T-helper 1 cell (primary cell): ENCODE results near the gene CALM3.
A peak's percentile ranks its signal among the peaks of the same experiment; 100 is the strongest.

Experiments used
- DNase-seq, 5 donors: peaks; one replicate each; pipeline ENCODE4 v3.0.0-alpha.2; 2012 to 2020

Gene CALM3

DNA sequence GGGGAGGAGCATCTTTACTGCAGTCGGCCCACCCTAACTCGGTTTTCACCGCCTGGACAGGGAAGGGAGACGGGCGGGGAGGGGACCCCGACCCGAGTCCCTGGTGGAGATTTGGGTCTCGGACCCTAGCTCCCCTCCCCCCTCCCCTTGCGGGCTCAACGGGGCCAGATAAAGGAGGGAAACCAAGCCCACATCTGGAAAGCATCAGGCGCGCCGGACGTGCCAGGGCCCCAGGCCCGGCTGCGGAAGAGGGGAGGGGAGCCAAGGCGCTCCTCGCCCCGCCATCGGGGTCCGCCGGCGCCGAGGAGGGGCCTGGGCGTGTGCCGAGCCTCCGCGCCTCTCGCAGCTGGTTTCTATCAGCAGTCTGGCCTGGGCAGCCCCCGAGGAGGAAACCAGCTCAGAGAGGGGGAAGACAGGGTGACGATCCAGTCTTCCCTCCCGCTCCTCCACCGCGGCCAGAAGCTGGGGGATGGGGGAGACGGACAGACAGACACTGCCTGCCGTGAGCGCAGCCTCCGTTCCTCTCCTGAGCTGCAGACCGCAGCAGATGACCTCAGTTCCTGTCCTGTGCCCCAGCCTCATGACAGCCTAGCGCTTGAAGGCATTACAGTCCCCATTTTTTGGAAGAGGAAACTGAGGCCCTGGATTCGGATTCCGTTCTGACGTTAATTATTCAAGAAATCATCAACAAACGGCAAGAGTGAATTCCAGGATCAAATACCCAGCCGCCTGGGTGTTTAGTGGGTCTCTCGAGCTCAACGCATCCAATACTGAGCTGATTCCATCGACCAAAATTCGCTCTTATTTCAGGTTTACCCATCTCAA is 38.4 kb downstream of the CALM3 start:
- DNase-seq, result peak in 1 of 5 donors; percentile 43

DNA sequence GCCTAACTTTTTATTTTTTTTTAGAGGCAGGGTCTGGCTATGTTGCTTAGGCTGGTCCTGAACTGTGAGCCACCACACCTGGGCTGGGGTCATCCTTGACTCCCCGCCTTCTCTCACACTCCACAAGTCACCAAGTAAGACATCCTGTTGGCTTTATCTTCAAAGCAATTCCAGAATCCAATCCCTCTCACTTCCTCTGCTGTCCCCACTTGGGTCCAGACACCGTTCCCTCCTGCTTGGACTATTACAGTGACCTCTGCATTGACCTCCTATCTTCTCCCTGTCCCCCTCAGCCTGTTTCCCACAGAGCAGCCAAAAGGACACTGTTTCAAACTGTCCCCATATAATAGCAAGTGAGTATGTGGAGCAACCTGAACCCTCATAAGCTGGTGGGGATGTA is 39.5 kb downstream of the CALM3 start:
- DNase-seq, result no peak

DNA sequence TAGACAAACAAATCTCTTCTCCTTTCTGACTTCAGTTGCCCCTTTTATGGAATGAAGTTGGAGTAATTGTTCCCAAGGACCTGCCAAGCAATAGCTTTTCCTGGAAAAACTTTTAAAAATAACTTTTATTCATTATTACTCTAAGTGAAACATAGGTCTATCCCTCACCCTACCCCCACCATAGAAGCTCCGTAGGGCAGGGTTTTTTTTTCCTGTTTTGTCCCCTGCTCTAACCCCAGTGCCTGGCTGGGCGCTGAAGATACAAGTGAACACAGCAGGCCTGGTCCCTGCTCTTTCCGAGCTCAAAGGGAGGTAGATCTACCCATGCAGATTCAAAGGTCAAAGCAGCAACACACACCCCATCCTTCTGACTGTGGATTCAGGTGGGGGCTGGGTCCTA is 43.6 kb downstream of the CALM3 start:
- no peak for DNase-seq

DNA sequence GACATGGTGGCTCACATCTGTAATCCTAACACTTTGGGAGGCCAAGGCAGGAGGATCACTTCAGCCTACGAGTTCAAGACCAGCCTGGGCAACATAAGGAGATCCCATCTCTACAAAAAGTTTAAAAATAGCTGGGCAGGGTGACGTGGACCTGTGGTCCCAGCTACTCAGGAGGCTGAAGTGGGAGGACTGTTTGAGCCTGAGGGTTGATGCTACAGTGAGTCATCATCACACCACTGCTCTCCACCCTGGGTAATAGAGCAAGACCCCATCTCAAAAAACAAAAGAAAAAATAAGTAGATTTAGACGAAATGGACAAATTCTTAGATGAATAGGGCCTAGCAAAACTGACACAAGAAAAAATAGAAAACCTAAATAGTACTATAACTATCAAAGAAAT is 45.3 kb downstream of the CALM3 start:
- no peak for DNase-seq

DNA sequence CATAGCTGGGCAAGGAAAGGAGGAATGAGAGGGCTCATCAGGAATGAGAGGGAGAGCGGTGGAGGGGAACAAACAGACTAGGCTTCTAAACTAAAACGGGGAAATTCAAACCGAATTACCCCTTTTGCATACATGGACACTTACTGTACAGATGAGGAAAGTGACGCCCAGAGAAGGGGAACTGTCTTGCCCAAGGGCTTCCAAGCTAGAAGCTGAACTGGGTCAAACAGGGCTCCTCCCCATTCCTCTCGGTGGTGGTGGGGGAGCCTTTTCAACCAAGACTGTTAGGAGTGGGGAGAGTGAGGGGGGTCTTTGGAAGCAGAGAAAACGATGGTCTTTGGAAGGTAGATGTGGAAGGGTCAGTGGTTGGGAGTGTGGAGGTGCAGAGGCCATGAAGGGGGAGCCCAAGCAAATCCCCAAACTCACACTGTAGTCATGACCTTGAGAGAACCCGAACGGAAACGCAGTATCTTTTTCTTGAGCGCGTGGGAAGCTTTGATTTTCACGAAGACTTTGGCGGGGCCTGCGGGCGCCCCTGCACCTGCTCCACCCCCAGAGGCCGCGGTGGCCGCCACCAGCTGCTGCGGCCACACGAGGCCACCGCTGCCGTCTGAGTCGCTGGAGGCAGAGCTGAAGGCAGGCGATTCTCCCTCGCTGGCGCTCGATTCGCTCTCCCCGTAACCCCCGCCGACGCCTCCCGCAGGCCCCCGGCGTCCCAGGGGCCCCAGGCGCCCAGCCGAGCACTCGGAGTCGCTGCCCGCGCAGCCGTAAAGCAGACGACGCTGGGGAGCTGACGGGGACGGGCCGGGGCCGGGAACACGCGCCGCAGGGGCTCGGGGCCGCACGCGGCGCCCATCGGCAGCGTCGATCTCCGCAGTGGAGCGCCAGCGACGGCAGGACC is 47.2 kb downstream of the CALM3 start:
- no peak for DNase-seq

DNA sequence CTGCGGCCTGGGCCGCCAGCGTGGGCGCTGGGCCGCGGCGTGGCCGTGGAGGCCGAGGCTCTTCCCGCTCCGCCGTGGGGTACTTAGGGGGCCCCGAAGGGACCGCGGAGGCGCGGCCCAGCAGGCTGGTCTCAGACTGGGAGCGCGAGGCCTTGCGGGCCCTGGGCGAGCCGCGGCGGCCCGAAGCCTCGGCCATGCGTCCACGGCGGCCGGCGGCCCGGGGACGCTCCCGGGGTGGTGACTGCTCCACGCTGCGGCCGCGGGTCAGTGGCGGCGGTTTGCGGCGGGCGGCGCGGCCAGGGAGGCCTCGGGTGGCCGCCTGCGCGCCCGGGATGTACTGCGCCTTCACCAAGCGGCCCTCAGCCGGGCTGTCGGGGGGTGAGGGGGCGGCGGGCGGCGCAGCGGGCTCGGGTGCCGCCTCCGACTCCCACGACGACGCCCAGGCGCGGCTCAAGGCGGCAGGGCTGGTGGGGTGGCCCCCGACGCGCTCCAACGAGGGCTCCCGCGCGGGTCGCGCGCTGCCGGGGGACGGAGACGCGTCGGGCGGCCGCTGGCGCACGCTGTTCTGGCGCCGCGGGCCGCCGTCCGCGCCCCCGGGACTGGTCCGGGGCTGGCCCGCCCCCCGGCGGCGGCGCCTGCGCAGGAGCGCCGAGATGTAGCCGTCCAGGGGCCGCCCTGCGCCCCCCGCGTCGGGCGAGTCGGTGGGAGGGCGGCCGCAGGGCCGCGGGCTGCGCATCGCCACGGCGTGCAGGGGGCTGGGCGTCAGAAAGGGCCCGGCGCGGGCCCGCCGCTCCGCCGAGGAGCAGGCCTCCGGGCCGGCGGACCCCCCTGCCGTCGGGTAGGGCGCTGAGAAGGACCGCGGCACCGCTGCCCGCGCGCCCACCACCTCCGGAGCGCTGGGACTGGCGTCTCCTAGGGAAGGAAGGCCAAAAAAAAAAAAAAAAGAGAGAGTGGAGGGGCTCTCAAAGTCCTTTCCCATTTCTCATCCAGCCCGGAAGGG is 48.1 kb downstream of the CALM3 start:
- DNase-seq, result no peak

DNA sequence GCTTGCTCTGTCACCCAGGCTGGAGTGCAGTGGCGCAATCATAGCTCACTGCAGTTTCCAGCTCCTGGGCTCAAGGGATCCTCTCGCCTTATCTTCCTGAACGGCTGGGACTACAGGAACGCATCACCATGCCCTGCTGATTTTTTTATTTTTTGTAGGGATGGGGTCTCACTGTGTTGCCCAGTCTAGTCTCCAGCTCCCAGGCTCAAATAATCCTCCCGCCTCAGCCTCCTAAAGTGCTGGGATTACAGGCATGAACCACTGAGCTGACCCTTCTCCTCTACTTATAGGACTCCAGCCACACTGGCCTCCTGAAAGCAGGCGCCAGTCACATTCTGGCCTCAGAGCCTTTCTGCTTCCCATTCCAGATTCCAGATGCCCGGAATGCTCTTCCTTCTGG is 49.3 kb downstream of the CALM3 start:
- no peak for DNase-seq

DNA sequence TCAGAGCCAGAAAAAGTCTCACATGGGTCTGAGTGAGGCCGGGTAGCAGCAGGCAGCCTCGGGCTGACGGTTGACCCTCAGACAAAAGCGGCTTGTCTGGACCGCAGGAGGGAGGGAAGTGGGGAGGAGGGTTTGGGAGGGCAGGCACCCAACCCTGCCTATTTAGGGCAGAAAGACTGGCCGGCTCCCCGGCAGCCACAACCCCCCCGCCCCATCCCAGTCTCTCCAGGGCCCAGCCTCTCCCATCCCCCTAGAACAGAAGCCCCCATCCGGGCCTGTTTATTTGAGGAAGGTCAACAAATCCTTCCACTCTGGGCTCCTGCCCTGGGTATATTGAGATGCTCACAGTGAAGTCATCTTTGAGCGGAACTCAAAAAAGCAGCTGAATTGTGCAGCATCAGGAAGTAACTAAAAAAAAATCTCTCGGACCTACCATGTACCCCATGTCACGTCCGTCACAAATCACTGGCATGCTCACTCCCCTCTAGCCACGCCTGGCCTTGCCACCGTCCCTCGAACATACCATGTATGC is 53.6 kb downstream of the CALM3 start:
- no peak for DNase-seq

DNA sequence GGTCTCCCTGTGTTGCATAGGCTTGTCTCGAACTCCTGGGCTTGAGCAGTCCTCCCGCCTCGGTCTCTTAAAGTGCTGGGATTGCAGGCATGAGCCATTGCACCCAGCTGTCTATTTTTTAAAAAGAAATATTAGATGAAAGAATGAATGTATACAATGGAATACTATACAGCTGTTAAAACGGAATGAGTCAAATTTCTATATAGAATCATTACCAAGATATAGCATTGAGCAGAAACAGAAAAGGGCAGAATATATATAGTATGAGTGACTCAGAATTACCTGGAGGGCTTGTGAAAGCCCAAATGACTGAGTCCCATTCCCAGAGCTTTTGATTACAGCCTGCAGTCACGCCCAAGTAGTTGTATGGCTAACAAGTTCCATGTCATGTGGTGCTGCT is 55.4 kb downstream of the CALM3 start:
- no peak for DNase-seq

DNA sequence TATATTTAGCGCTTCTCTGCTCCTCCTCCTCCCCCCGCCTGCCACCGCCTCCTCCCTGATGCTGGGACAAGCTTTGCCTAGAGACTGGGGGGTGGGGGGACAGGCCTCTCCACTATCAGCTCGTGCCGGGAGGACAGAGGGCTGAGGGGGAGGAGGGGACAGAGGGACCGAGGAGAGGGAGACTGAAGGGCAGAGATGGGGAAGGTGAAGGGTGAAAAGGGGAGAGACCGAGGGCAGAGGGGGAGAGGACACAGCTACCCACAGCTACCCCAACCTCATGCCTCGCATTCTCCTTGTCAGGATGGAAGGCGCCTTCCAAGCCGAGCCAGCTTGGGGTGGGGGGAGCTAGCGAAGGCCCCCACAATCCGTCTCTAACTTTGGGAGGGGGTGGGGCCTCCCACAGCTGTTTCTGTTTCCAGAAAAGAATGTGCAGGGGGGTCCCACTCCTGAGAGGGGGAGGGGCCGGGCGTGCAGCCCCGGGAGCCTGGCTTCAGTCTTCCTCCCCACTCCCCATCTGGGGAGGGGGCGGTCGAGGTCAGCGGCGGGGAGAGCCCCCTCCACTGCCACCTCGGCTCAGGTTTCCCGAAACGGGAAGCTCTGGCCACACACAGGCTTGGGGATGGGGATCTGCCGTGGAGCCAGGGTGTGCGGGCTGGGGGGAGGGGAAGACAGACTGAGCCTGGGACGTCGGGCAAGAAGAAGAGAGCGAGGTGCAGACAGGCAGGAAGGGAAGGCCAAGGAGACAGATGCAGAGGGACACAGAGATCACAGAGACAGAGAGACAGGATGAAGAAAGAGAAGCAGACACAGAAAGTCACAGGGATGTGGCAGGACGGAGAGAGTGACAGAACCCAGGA is 58.2 kb downstream of the CALM3 start:
- no peak for DNase-seq

DNA sequence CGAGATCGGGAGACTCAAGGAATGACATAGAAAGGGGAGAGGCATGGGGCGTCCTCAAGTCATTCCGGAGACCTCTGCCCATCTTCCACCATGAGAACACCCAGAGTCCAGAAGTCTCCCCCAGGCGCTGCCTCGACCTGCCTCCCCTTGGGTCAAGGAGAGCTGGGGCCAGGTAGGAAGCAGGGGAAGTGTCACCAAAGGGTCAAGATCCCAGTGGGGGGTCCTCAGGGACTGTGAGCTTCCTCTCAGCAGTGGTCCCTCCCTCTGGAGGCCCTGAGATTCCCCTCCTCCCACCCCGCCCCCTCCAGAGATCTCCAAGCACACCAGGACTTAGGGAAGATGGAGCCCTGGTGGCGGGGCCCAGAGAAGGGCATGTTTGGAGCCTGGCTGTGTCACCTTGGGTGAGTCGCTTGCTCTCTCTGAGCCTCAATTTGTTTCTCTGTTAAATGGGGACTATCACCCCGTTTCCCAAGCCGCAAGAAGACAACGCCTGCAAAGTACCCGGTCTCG is 58.9 kb downstream of the CALM3 start:
- DNase-seq, result no peak
